Activated T-cell treated with anti-CD3 and anti-CD28 coated beads, Interleukin-2, amount 50 U/mL, for 72 hours (primary cell): ENCODE measurements around the gene CADPS. TPM values are rescaled to one million over a fixed set of nuclear protein-coding genes. Genes with fewer than 3 reads are reported as not detected.

Source experiments
- ATAC-seq, 2 donors: fragments of 150-1000 bp; cut with Tn5 transposase; replicated peaks in 1 of 2; 2 replicates each; pipeline ENCODE4 v1.10.0; 2021; ENCODE audit warnings: moderate library complexity in 2 of 2, mild to moderate bottlenecking in 1 of 2
- DNase-seq, 2 donors: peaks; one replicate each; pipeline ENCODE4 v3.0.0; 2021 to 2022; ENCODE audit warnings: mixed read lengths in 1 of 2
- H3K27ac Mint-ChIP-seq: one replicate; pipeline ENCODE4 v1.8.0; 2022; ENCODE audit warnings: mild to moderate bottlenecking, moderate library complexity, mixed read lengths
- H3K27me3 Mint-ChIP-seq: one replicate; pipeline ENCODE4 v1.8.0; 2022; ENCODE audit warnings: low read depth, mixed read lengths
- H3K36me3 Mint-ChIP-seq, 2 donors: one replicate each; pipeline ENCODE4 v1.8.0; 2022; ENCODE audit warnings: mixed read lengths in 2 of 2, mild to moderate bottlenecking in 1 of 2; ENCODE audit not compliant: insufficient read depth in 2 of 2
- H3K4me1 Mint-ChIP-seq: one replicate; pipeline ENCODE4 v1.8.0; 2022; ENCODE audit warnings: low read depth, mixed read lengths
- H3K4me3 Mint-ChIP-seq, 2 donors: one replicate each; pipeline ENCODE4 v1.8.0; 2022; ENCODE audit warnings: mild to moderate bottlenecking in 2 of 2, mixed read lengths in 2 of 2, moderate library complexity in 2 of 2
- H3K9me3 Mint-ChIP-seq, 2 donors: one replicate each; pipeline ENCODE4 v1.8.0; 2022; ENCODE audit warnings: mixed read lengths in 2 of 2
- total RNA-seq, 2 donors: library from RNA; stranded (reverse); gene quantifications; one replicate each; pipeline ENCODE4 v1.2.3, GENCODE V29; 2022

CADPS gene
- total RNA-seq, 2 donors from 2014 or later = not detected

- no peak for ATAC-seq
- H3K4me1 Mint-ChIP-seq = no peaks in the 10 kb centered on the region
- no peaks in the 10 kb centered on the region for H3K27me3 Mint-ChIP-seq
- H3K4me3 Mint-ChIP-seq = no peak overlapping the region
- no peak for DNase-seq
- H3K27ac Mint-ChIP-seq = no peak overlapping the region
- H3K9me3 Mint-ChIP-seq = peaks cover 3 to 4% of the 10 kb centered on the region in 2 donors
- H3K36me3 Mint-ChIP-seq = no peaks in the 10 kb centered on the region
Measured at GRCh38 chr3:62859203-62859791, 15.9 kb downstream of the CADPS start.

- H3K9me3 Mint-ChIP-seq = peaks cover 1 to 3% of the 10 kb centered on the region in 2 donors
- no peak for DNase-seq
- no peaks in the 10 kb centered on the region for H3K4me1 Mint-ChIP-seq
- no peak overlapping the region for H3K4me3 Mint-ChIP-seq
- H3K27me3 Mint-ChIP-seq = no peaks in the 10 kb centered on the region
- H3K36me3 Mint-ChIP-seq = peaks cover 0 to 1% of the 10 kb centered on the region in 2 donors
- H3K27ac Mint-ChIP-seq = no peak overlapping the region
- no peak for ATAC-seq
Measured at GRCh38 chr3:62845996-62846395, 29.2 kb downstream of the CADPS start.

DNA sequence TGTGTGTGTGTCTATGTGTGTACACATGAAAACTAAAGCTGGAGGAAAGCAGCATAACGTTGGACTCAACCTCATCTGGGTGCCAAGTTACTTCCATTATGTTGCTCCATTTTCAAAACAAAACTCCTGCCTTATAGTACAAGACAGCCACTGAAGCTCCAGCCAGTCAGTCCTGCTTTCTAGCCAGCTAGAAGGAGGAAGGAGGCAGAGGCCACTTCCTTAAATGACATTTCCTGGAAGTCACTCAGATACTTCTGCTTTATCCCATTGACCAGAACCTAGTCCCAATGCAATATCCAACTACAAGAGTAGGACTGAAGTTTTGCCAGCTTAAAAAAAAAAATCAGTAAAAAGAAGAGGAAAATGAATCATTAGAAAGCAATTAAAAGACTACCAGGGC lies 31.7 kb downstream of the CADPS start:
- ATAC-seq (no peak), DNase-seq (no peak)
- Mint-ChIP-seq H3K27me3 (no peaks in the 10 kb centered on the region), H3K4me1 (no peaks in the 10 kb centered on the region), H3K27ac (no peak overlapping the region), H3K9me3 (peaks cover 6 to 8% of the 10 kb centered on the region in 2 donors), H3K4me3 (no peak overlapping the region), H3K36me3 (peaks cover 0 to 1% of the 10 kb centered on the region in 2 donors)

GRCh38 chr3:62839748-62840147 lies 35.5 kb downstream of the CADPS start:
- ATAC-seq (no peak), DNase-seq (no peak)
- Mint-ChIP-seq H3K4me1 (no peaks in the 10 kb centered on the region), H3K9me3 (peaks cover 5% of the 10 kb centered on the region in 2 donors), H3K36me3 (no peaks in the 10 kb centered on the region), H3K27me3 (no peaks in the 10 kb centered on the region), H3K27ac (no peak overlapping the region), H3K4me3 (no peak overlapping the region)

DNA sequence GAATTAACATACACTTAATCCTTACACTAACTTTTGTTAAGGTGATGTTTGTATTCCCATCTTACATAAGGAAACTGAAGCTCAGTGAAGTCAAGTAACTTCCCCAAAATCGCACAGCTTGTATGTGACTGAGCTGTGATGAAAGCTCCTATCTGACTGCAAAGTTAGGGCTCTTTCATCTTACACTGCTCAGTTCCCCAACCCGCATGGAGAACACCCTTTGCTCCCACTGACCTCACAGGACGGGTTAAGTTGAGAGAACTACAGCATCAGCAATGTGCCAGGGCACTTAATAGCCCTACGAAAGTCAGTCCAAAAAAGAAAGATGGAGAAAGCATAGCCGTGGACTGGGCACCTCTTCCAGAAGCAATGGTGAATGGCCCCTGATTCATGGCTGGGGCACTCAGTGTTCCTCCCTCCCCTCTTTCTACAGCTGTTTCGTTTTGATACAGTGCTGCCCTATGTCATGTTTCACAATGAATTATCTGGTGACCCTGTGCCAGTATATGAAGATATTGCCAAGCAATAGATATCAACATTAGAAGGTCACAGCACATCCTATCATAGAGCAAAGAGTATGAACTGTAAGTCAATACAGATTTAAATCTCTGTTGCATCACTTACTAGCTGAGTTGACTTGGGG lies 38.0 kb downstream of the CADPS start:
- H3K4me1 Mint-ChIP-seq = no peaks in the 10 kb centered on the region
- peaks cover 5% of the 10 kb centered on the region in 2 donors for H3K9me3 Mint-ChIP-seq
- H3K36me3 Mint-ChIP-seq = no peaks in the 10 kb centered on the region
- DNase-seq (no peak), ATAC-seq (no peak)
- H3K4me3 Mint-ChIP-seq = no peak overlapping the region
- no peaks in the 10 kb centered on the region for H3K27me3 Mint-ChIP-seq
- H3K27ac Mint-ChIP-seq = no peak overlapping the region

GRCh38 chr3:62835554-62836236 lies 39.5 kb downstream of the CADPS start:
- Mint-ChIP-seq H3K36me3 (no peaks in the 10 kb centered on the region), H3K27me3 (no peaks in the 10 kb centered on the region), H3K9me3 (peaks cover 5% of the 10 kb centered on the region in 2 donors), H3K4me3 (no peak overlapping the region), H3K4me1 (no peaks in the 10 kb centered on the region), H3K27ac (no peak overlapping the region)
- no peak for DNase-seq
- no peak for ATAC-seq

- DNase-seq = no peak
- ATAC-seq = no peak
- Mint-ChIP-seq H3K36me3 (no peaks in the 10 kb centered on the region), H3K4me3 (no peak overlapping the region), H3K4me1 (no peaks in the 10 kb centered on the region), H3K27ac (no peak overlapping the region), H3K9me3 (no peaks in the 10 kb centered on the region), H3K27me3 (no peaks in the 10 kb centered on the region)
Measured at GRCh38 chr3:62833538-62833937, 41.7 kb downstream of the CADPS start.

DNA sequence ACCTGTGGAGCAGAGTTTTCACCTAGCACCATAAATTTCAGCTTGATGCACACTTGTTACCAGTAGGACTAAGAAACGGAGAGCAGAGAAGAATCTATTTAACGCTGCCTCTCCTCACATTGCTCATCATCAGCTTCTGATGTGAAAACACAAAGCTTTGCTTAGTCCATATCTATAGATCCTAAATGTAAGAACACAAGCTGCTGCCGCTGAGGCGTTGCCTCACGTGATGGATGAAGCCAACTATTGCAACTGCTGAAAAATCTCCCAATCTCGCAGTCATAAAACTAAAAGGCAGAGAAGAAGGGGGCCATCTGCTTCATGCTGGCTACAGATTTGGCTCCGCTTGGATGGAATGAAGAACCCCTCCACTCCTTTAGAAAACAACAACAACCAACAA lies 42.7 kb downstream of the CADPS start:
- Mint-ChIP-seq H3K36me3 (no peaks in the 10 kb centered on the region), H3K4me1 (no peaks in the 10 kb centered on the region), H3K9me3 (no peaks in the 10 kb centered on the region), H3K27me3 (no peaks in the 10 kb centered on the region), H3K4me3 (no peak overlapping the region), H3K27ac (no peak overlapping the region)
- DNase-seq (no peak), ATAC-seq (no peak)

DNA sequence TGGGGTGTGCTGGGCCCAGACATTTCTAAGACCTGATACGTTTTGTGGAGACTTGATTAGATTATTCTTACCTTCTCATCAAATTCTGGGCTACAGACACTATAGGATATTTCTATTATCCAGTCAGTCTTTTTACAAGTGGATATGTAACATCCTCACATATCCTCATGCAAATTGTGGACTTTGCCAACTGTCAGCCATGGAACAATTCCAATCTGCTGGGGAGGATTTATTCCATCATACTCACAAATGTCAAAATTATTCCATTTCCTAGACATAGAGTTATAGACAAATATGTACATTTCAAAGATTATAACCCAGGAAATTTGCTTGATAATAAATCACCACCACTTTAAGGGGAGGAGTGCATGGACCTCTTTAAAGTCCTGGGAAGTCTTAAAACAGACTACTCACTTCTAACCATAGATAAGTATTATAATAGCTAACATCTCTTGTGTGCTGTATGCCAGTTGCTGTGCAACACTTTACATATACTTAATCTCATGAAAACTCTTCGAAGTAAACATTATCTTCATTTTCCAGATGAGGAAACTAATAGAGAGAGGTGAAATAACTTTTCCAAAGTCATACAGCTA lies 44.4 kb downstream of the CADPS start:
- no peaks in the 10 kb centered on the region for H3K27me3 Mint-ChIP-seq
- H3K36me3 Mint-ChIP-seq = no peaks in the 10 kb centered on the region
- H3K27ac Mint-ChIP-seq = no peak overlapping the region
- DNase-seq = no peak
- H3K4me1 Mint-ChIP-seq = no peaks in the 10 kb centered on the region
- no peak for ATAC-seq
- H3K9me3 Mint-ChIP-seq = no peaks in the 10 kb centered on the region
- H3K4me3 Mint-ChIP-seq = no peak overlapping the region

DNA sequence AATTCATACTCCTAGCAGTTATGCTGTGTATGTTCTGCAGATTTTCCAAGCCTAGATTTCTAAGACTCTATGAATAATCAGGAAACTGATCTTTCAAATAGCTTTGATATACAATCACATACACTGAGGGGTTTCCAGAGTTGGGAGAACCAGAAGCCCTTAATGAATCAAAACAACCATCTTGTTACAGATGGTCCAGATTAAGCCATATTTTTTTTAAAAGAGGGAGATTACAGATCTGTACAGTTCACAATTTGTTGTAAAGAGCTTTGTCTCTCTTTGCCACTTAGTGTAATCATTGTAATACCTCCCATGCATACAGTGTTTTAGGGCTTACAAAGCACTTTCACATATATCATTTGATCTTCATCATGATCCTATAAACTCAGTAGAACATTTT lies 47.7 kb downstream of the CADPS start:
- no peak for ATAC-seq
- no peaks in the 10 kb centered on the region for H3K36me3 Mint-ChIP-seq

GRCh38 chr3:62824965-62825592 lies 50.1 kb downstream of the CADPS start:
- ATAC-seq (no peak), DNase-seq (no peak)
- no peaks in the 10 kb centered on the region for H3K27me3 Mint-ChIP-seq
- no peaks in the 10 kb centered on the region for H3K4me1 Mint-ChIP-seq
- no peak overlapping the region for H3K4me3 Mint-ChIP-seq
- H3K27ac Mint-ChIP-seq = no peak overlapping the region
- H3K9me3 Mint-ChIP-seq = peaks cover 0 to 1% of the 10 kb centered on the region in 2 donors
- H3K36me3 Mint-ChIP-seq = no peaks in the 10 kb centered on the region

More for the DNA sequence above, 47.7 kb downstream of the CADPS start:
- Mint-ChIP-seq H3K27ac (no peak overlapping the region), H3K9me3 (no peaks in the 10 kb centered on the region), H3K27me3 (no peaks in the 10 kb centered on the region), H3K4me1 (no peaks in the 10 kb centered on the region), H3K4me3 (no peak overlapping the region)
- DNase-seq = no peak

DNA sequence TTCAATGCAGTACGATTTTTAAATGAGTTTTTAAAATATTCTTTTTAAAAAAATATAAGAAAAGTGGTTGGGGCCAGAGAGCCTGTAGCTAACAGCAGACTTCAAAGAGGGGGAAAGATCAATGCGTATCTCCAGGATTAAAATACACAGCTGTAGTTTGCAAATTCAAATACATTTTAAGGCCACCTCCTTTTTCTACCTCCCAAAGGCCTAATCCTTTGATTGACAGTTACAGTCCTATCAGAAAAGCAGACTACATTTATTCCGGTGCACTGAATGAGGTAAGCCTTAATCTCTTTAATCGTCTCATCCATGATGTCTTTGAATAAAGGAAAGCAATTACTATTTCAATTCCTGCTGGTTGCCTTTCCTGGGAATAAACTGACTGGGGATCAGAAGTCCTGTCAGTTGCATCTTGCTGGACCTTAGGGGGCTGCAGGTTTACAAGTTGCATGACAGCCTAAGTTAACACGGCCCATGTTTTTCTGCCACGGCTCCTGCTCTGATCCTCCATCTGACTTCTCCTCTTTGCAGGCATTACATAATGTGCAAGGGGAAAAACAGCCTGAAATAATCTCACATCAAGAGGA lies 51.7 kb downstream of the CADPS start:
- Mint-ChIP-seq H3K4me3 (no peak overlapping the region), H3K27me3 (no peaks in the 10 kb centered on the region), H3K36me3 (no peaks in the 10 kb centered on the region), H3K9me3 (peaks cover 0 to 1% of the 10 kb centered on the region in 2 donors), H3K27ac (no peak overlapping the region), H3K4me1 (no peaks in the 10 kb centered on the region)
- ATAC-seq (no peak), DNase-seq (no peak)

GRCh38 chr3:62822905-62823304 lies 52.3 kb downstream of the CADPS start:
- Mint-ChIP-seq H3K4me1 (no peaks in the 10 kb centered on the region), H3K4me3 (no peak overlapping the region), H3K36me3 (no peaks in the 10 kb centered on the region), H3K27me3 (no peaks in the 10 kb centered on the region), H3K9me3 (peaks cover 0 to 1% of the 10 kb centered on the region in 2 donors), H3K27ac (no peak overlapping the region)
- no peak for DNase-seq
- no peak for ATAC-seq
